WTC11 (cell line): ENCODE data around the gene ECT2. TPM values are rescaled to one million over a fixed set of nuclear protein-coding genes. Genes with fewer than 3 reads are reported as not detected.

Experiments
- ATAC-seq: fragments of 200-7000 bp; cut with Tn5 transposase; 2 replicates; pipeline ENCODE4 v1.10.0; 2021; ENCODE audit warnings: mild to moderate bottlenecking, moderate library complexity
- CTCF ChIA-PET: fragments of 300-600 bp; sonication (Branson Sonifier 250); formaldehyde crosslinking; loops from one replicate; lab custom pipeline; 2021; ENCODE audit warnings: antibody characterized with exemption; lab: Charles Lee
- POLR2A ChIA-PET: fragments of 350-600 bp; sonication (Branson Sonifier 250); formaldehyde crosslinking; loops from one replicate; lab custom pipeline; 2021; ENCODE audit warnings: antibody characterized with exemption; lab: Charles Lee
- DNase-seq: peaks from one replicate; pipeline ENCODE4 v3.0.0; 2021; ENCODE audit warnings: low spot score
- H3K27ac Mint-ChIP-seq: 2 replicates; pipeline ENCODE4 v1.8.0; 2021; ENCODE audit warnings: mixed read lengths
- H3K27me3 Mint-ChIP-seq: 2 replicates; pipeline ENCODE4 v1.8.0; 2021; ENCODE audit warnings: low read depth, mild to moderate bottlenecking, moderate library complexity, mixed read lengths
- H3K36me3 Mint-ChIP-seq: 2 replicates; pipeline ENCODE4 v1.8.0; 2021; ENCODE audit warnings: mixed read lengths
- H3K4me1 Mint-ChIP-seq: 2 replicates; pipeline ENCODE4 v1.8.0; 2022; ENCODE audit warnings: mixed read lengths
- H3K4me3 Mint-ChIP-seq: 2 replicates; pipeline ENCODE4 v1.8.0; 2021; ENCODE audit warnings: mild to moderate bottlenecking, moderate library complexity, mixed read lengths
- H3K9me3 Mint-ChIP-seq: 2 replicates; pipeline ENCODE4 v1.8.0; 2021; ENCODE audit warnings: mixed read lengths
- CREM ChIP-seq: sonication (generic); formaldehyde crosslinking; IDR thresholded peaks from 2 replicates; pipeline ENCODE4 v1.8.1; 2022; ENCODE audit warnings: mild to moderate bottlenecking, missing genetic modification reagents, moderate library complexity
- E2F4 ChIP-seq: sonication (generic); formaldehyde crosslinking; IDR thresholded peaks from 2 replicates; pipeline ENCODE4 v1.8.1; 2022; ENCODE audit warnings: low read depth, mild to moderate bottlenecking, moderate library complexity, missing genetic modification reagents, borderline replicate concordance
- E2F5 ChIP-seq: sonication (generic); formaldehyde crosslinking; IDR thresholded peaks from 2 replicates; pipeline ENCODE4 v1.8.1; 2022; ENCODE audit warnings: mild to moderate bottlenecking, moderate library complexity, missing genetic modification reagents
- GTF2I ChIP-seq: fragments of 250-450 bp; sonication (Bioruptor Pico); conservative IDR thresholded peaks from 2 replicates; pipeline ENCODE4 v1.4.0; 2021; ENCODE audit warnings: mild to moderate bottlenecking
- HMGXB4 ChIP-seq: sonication (generic); formaldehyde crosslinking; IDR thresholded peaks from 2 replicates; pipeline ENCODE4 v1.8.1; 2023; ENCODE audit warnings: mild to moderate bottlenecking, moderate library complexity, missing genetic modification reagents
- NFE2L1 ChIP-seq: sonication (generic); formaldehyde crosslinking; IDR thresholded peaks from 2 replicates; pipeline ENCODE4 v1.8.1; 2023; ENCODE audit warnings: missing genetic modification reagents
- SMAD3 ChIP-seq: sonication (generic); formaldehyde crosslinking; IDR thresholded peaks from 2 replicates; pipeline ENCODE4 v1.8.0; 2022; ENCODE audit warnings: missing genetic modification reagents, mild to moderate bottlenecking, borderline replicate concordance
- SMAD4 ChIP-seq: sonication (generic); formaldehyde crosslinking; IDR thresholded peaks from 2 replicates; pipeline ENCODE4 v1.8.0; 2022; ENCODE audit warnings: mild to moderate bottlenecking, missing genetic modification reagents
- SOX15 ChIP-seq: fragments of 250-450 bp; sonication (Bioruptor Pico); IDR thresholded peaks from 2 replicates; pipeline ENCODE4 v1.9.0; 2021; ENCODE audit warnings: mild to moderate bottlenecking
- SP1 ChIP-seq: sonication (generic); formaldehyde crosslinking; conservative IDR thresholded peaks from 2 replicates; pipeline ENCODE4 v1.8.1; 2022; ENCODE audit warnings: missing genetic modification reagents
- TCF7 ChIP-seq: sonication (generic); formaldehyde crosslinking; IDR thresholded peaks from 2 replicates; pipeline ENCODE4 v1.8.0; 2022; ENCODE audit warnings: mild to moderate bottlenecking, low read depth, missing genetic modification reagents, moderate library complexity
- TEAD1 ChIP-seq: sonication (generic); formaldehyde crosslinking; IDR thresholded peaks from 2 replicates; pipeline ENCODE4 v1.8.0; 2022; ENCODE audit warnings: mild to moderate bottlenecking, missing genetic modification reagents
- USF2 ChIP-seq: sonication (generic); formaldehyde crosslinking; IDR thresholded peaks from 2 replicates; pipeline ENCODE4 v1.8.1; 2023; ENCODE audit warnings: mild to moderate bottlenecking, missing genetic modification reagents, moderate library complexity
- ZBTB43 ChIP-seq: sonication (generic); formaldehyde crosslinking; IDR thresholded peaks from 2 replicates; pipeline ENCODE4 v1.8.1; 2023; ENCODE audit warnings: mild to moderate bottlenecking, missing genetic modification reagents
- ZNF281 ChIP-seq: sonication (generic); formaldehyde crosslinking; IDR thresholded peaks from 2 replicates; pipeline ENCODE4 v1.8.0; 2023; ENCODE audit warnings: mild to moderate bottlenecking, missing genetic modification reagents
- ZNF416 ChIP-seq: fragments of 250-450 bp; sonication (Bioruptor Pico); IDR thresholded peaks from 2 replicates; pipeline ENCODE4 v1.9.0; 2021; ENCODE audit warnings: mild to moderate bottlenecking, inconsistent platforms
- ZNF423 ChIP-seq: fragments of 250-450 bp; sonication (Bioruptor Pico); IDR thresholded peaks from 2 replicates; pipeline ENCODE4 v2.1.2; 2022; ENCODE audit warnings: mild to moderate bottlenecking, moderate library complexity
- ZNF425 ChIP-seq: fragments of 250-450 bp; sonication (Bioruptor Pico); conservative IDR thresholded peaks from 2 replicates; pipeline ENCODE4 v1.9.0; 2021; ENCODE audit warnings: mild to moderate bottlenecking
- ZNF671 ChIP-seq: fragments of 250-450 bp; sonication (Bioruptor Pico); IDR thresholded peaks from 2 replicates; pipeline ENCODE4 v1.8.0; 2021; ENCODE audit warnings: mild to moderate bottlenecking
- total RNA-seq: library from RNA; stranded (reverse); gene quantifications from 3 replicates; pipeline ENCODE4 v1.2.3, GENCODE V29; 2021

ECT2 gene
- total RNA-seq, 1 experiment from 2014 or later, result 97.7 TPM

- TF ChIP-seq ZNF425 (no peak), TCF7 (CRISPR knock-in tag) (no peak), SMAD3 (CRISPR knock-in tag) (no peak), USF2 (CRISPR knock-in tag) (no peak), ZNF281 (no peak), ZNF671 (CRISPR knock-in tag) (no peak), NFE2L1 (CRISPR knock-in tag) (no peak)
Observed at GRCh38 chr3:172735014-172735413, 15.5 kb upstream of the ECT2 start (continued).

GRCh38 chr3:172739462-172739861 is 11.1 kb upstream of the ECT2 start:
- DNase-seq (no peak), ATAC-seq (no peak)
- Mint-ChIP-seq H3K27me3 (no peaks in the 10 kb centered on the region), H3K36me3 (no peaks in the 10 kb centered on the region), H3K27ac (no peak overlapping the region), H3K9me3 (no peaks in the 10 kb centered on the region), H3K4me1 (peaks cover 11% of the 10 kb centered on the region), H3K4me3 (no peak overlapping the region)
- CTCF ChIA-PET, result no interaction called here
- POLR2A ChIA-PET, result no interaction called here
- no peak for TF ChIP-seq SMAD4 (CRISPR knock-in tag)
- no peak for TF ChIP-seq E2F4 (CRISPR knock-in tag)
- TF ChIP-seq TEAD1 (CRISPR knock-in tag), result no peak
- no peak for TF ChIP-seq CREM (CRISPR knock-in tag)
- TF ChIP-seq ZBTB43 (CRISPR knock-in tag), result no peak
- TF ChIP-seq SP1 (CRISPR knock-in tag), result no peak
- no peak for TF ChIP-seq GTF2I (CRISPR knock-in tag)
- TF ChIP-seq ZNF416 (CRISPR knock-in tag), result no peak
- TF ChIP-seq ZNF281, result no peak
- TF ChIP-seq E2F5, result no peak
- no peak for TF ChIP-seq ZNF423 (CRISPR knock-in tag)
- no peak for TF ChIP-seq TCF7 (CRISPR knock-in tag)
- no peak for TF ChIP-seq SOX15 (CRISPR knock-in tag)
- TF ChIP-seq HMGXB4 (CRISPR knock-in tag), result no peak
